IMR-90 (cell line): Measurements from ENCODE around the gene GALR1.

ENCODE experiments used
- BHLHE40 ChIP-seq: fragments of 150-350 bp; IDR thresholded peaks from 2 replicates; pipeline ENCODE4 v1.6.1; 2016; ENCODE audit warnings: mild to moderate bottlenecking, low read depth, low read length
- CEBPB ChIP-seq: IDR thresholded peaks from 2 replicates; pipeline ENCODE4 v1.6.1; 2012; ENCODE audit warnings: low read depth, low read length, improper control_type of control experiment
- CHD1 ChIP-seq: IDR thresholded peaks from 2 replicates; pipeline ENCODE4 v1.6.1; 2012; ENCODE audit warnings: low read depth, low read length, improper control_type of control experiment
- MAZ ChIP-seq: IDR thresholded peaks from 2 replicates; pipeline ENCODE4 v1.6.1; 2012; ENCODE audit warnings: low read depth, mild to moderate bottlenecking, low read length, improper control_type of control experiment, moderate library complexity, borderline replicate concordance
- NFE2L2 ChIP-seq: fragments of 150-350 bp; IDR thresholded peaks from 2 replicates; pipeline ENCODE4 v1.6.1; 2016; ENCODE audit warnings: low read depth, mild to moderate bottlenecking, low read length
- POLR2A ChIP-seq: IDR thresholded peaks from 2 replicates; pipeline ENCODE4 v1.6.1; 2012; ENCODE audit warnings: mild to moderate bottlenecking, low read depth, low read length
- RAD21 ChIP-seq: IDR thresholded peaks from 2 replicates; pipeline ENCODE4 v1.6.1; 2012; ENCODE audit warnings: low read length, improper control_type of control experiment
- RCOR1 ChIP-seq: IDR thresholded peaks from 2 replicates; pipeline ENCODE4 v1.6.1; 2012; ENCODE audit warnings: mild to moderate bottlenecking, low read length, improper control_type of control experiment; ENCODE audit not compliant: insufficient replicate concordance
- RFX5 ChIP-seq: IDR thresholded peaks from 2 replicates; pipeline ENCODE4 v1.8.0; 2012; ENCODE audit warnings: low read depth, mild to moderate bottlenecking, low read length, moderate library complexity
- SMC3 ChIP-seq: fragments of 150-350 bp; IDR thresholded peaks from 2 replicates; pipeline ENCODE4 v1.6.1; 2016; ENCODE audit warnings: low read depth, mild to moderate bottlenecking, antibody characterized with exemption, low read length, moderate library complexity
- TF ChIP-seq, protein P1 (sequence below): conservative IDR thresholded peaks from 2 replicates; pipeline ENCODE4 v1.5.1; 2012; ENCODE audit warnings: mild to moderate bottlenecking, low read depth, low read length, improper control_type of control experiment
- TF ChIP-seq, protein P2 (sequence below): fragments of 150-350 bp; IDR thresholded peaks from 2 replicates; pipeline ENCODE4 v1.6.1; 2017; ENCODE audit warnings: mild to moderate bottlenecking, antibody characterized with exemption, low read length, low read depth

- TF ChIP-seq, protein P1, sequence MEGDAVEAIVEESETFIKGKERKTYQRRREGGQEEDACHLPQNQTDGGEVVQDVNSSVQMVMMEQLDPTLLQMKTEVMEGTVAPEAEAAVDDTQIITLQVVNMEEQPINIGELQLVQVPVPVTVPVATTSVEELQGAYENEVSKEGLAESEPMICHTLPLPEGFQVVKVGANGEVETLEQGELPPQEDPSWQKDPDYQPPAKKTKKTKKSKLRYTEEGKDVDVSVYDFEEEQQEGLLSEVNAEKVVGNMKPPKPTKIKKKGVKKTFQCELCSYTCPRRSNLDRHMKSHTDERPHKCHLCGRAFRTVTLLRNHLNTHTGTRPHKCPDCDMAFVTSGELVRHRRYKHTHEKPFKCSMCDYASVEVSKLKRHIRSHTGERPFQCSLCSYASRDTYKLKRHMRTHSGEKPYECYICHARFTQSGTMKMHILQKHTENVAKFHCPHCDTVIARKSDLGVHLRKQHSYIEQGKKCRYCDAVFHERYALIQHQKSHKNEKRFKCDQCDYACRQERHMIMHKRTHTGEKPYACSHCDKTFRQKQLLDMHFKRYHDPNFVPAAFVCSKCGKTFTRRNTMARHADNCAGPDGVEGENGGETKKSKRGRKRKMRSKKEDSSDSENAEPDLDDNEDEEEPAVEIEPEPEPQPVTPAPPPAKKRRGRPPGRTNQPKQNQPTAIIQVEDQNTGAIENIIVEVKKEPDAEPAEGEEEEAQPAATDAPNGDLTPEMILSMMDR = no peak
- no peak for TF ChIP-seq POLR2A
- no peak for TF ChIP-seq RCOR1
- no peak for TF ChIP-seq NFE2L2
- TF ChIP-seq CEBPB = no peak
- TF ChIP-seq BHLHE40 = no peak
- no peak for TF ChIP-seq CHD1
- no peak for TF ChIP-seq SMC3
- no peak for TF ChIP-seq RAD21
- TF ChIP-seq MAZ = no peak
- TF ChIP-seq, protein P2, sequence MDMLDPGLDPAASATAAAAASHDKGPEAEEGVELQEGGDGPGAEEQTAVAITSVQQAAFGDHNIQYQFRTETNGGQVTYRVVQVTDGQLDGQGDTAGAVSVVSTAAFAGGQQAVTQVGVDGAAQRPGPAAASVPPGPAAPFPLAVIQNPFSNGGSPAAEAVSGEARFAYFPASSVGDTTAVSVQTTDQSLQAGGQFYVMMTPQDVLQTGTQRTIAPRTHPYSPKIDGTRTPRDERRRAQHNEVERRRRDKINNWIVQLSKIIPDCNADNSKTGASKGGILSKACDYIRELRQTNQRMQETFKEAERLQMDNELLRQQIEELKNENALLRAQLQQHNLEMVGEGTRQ = no peak
- no peak for TF ChIP-seq RFX5
Measured at GRCh38 chr18:77234504-77235365, 14.9 kb upstream of the GALR1 start.
